MCF 10A (cell line): ENCODE data around the gene TNNC1. TPM values are rescaled to one million over a fixed set of nuclear protein-coding genes. Genes with fewer than 3 reads are reported as not detected.
A peak's percentile ranks its signal among the peaks of the same experiment; 100 is the strongest.

Source experiments
- BruUV-seq: library from RNA; stranded (reverse); fragments of 400-500 nt; replicated peaks from 2 replicates; lab custom pipeline; 2021; lab: Mats Ljungman, UMichigan
- CTCF ChIA-PET: fragments of 300-600 bp; sonication (Branson Sonifier 250); formaldehyde crosslinking; extraction: SDS; loops from one replicate; lab custom pipeline; 2021; ENCODE audit warnings: antibody characterized with exemption, inconsistent platforms; lab: Yijun Ruan, JAX
- POLR2A ChIA-PET: fragments of 300-600, 350-650 bp; sonication (Branson Sonifier 250); formaldehyde crosslinking; extraction: SDS; loops from one replicate; lab custom pipeline; 2020; ENCODE audit warnings: antibody characterized with exemption, inconsistent platforms; lab: Yijun Ruan, JAX
- DNase-seq: peaks from one replicate; pipeline ENCODE4 v3.0.0-alpha.2; 2018; ENCODE audit not compliant: unreplicated experiment
- H3K27ac Mint-ChIP-seq: one replicate; pipeline ENCODE4 v1.8.0; 2022; ENCODE audit warnings: mild to moderate bottlenecking, low read depth, mixed read lengths; ENCODE audit not compliant: unreplicated experiment
- H3K27me3 Mint-ChIP-seq: one replicate; pipeline ENCODE4 v1.8.0; 2022; ENCODE audit warnings: mixed read lengths; ENCODE audit not compliant: insufficient read depth, unreplicated experiment
- H3K36me3 Mint-ChIP-seq: one replicate; pipeline ENCODE4 v1.8.0; 2022; ENCODE audit warnings: mild to moderate bottlenecking, moderate library complexity, mixed read lengths; ENCODE audit not compliant: insufficient read depth, unreplicated experiment
- H3K4me1 Mint-ChIP-seq: one replicate; pipeline ENCODE4 v1.8.0; 2022; ENCODE audit warnings: mixed read lengths; ENCODE audit not compliant: insufficient read depth, unreplicated experiment
- H3K4me3 Mint-ChIP-seq: one replicate; pipeline ENCODE4 v1.8.0; 2022; ENCODE audit warnings: mild to moderate bottlenecking, moderate library complexity, mixed read lengths; ENCODE audit not compliant: unreplicated experiment
- H3K9me3 Mint-ChIP-seq: one replicate; pipeline ENCODE4 v1.8.0; 2022; ENCODE audit warnings: mixed read lengths; ENCODE audit not compliant: unreplicated experiment
- intact Hi-C: fragments of 100-400 bp; cut with micrococcal nuclease; formaldehyde crosslinking; loops from 2 replicates; pipeline ENCODE4 v1.14.1; 2022
- total RNA-seq: library from RNA; stranded (reverse); gene quantifications from 2 replicates; pipeline ENCODE4 v1.2.3, GENCODE V29; 2022
- TF ChIP-seq, protein P1 (sequence below): fragments of 200-600 bp; IDR thresholded peaks from one replicate; pipeline ENCODE4 v1.8.0; 2022; ENCODE audit warnings: antibody characterized with exemption, mild to moderate bottlenecking; ENCODE audit not compliant: unreplicated experiment

Gene TNNC1
- total RNA-seq, 1 experiment from 2014 or later: 0.61 TPM

DNA sequence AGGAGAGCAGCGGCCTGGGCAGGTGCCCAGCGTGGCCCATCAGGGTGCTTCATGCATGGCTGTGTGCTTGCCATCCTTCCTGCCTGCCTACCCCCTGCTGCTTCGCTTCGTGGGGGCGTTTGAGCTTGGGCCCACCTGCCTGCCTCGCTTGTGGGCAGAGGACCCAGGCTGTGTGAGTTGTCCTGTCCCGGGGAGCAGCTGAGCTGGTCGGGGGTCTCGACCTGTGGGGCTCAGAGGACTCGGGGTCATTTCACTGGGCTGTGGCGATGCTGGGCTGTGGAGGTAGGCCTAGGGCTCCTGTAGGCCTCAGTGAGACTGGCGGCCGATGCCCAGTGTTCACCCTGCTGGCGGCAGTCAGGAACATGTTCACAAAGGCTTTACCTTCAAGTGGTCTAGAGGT, 29.2 kb upstream of the TNNC1 start:
- H3K4me1 Mint-ChIP-seq: no peaks in the 10 kb centered on the region
- intact Hi-C loops: no loop called here
- no peak for DNase-seq
- TF ChIP-seq, protein P1, sequence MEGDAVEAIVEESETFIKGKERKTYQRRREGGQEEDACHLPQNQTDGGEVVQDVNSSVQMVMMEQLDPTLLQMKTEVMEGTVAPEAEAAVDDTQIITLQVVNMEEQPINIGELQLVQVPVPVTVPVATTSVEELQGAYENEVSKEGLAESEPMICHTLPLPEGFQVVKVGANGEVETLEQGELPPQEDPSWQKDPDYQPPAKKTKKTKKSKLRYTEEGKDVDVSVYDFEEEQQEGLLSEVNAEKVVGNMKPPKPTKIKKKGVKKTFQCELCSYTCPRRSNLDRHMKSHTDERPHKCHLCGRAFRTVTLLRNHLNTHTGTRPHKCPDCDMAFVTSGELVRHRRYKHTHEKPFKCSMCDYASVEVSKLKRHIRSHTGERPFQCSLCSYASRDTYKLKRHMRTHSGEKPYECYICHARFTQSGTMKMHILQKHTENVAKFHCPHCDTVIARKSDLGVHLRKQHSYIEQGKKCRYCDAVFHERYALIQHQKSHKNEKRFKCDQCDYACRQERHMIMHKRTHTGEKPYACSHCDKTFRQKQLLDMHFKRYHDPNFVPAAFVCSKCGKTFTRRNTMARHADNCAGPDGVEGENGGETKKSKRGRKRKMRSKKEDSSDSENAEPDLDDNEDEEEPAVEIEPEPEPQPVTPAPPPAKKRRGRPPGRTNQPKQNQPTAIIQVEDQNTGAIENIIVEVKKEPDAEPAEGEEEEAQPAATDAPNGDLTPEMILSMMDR: no peak
- no peaks in the 10 kb centered on the region for H3K9me3 Mint-ChIP-seq
- H3K27ac Mint-ChIP-seq: no peak overlapping the region
- peaks cover 34% of the 10 kb centered on the region for H3K36me3 Mint-ChIP-seq
- CTCF ChIA-PET: interaction anchor here (0.9 to 1.2 kb wide), 4 partner anchors 10 to 26 kb away, joined by 3 to 5 read pairs (median 4); no protein-coding TSS in a partner anchor
- POLR2A ChIA-PET: interaction anchor here (1.1 kb wide), 1 partner anchor 26 kb away, joined by 3 read pairs; no protein-coding TSS in a partner anchor
- no peaks in the 10 kb centered on the region for H3K27me3 Mint-ChIP-seq
- no TSS peak for BruUV-seq
- H3K4me3 Mint-ChIP-seq: no peak overlapping the region

DNA sequence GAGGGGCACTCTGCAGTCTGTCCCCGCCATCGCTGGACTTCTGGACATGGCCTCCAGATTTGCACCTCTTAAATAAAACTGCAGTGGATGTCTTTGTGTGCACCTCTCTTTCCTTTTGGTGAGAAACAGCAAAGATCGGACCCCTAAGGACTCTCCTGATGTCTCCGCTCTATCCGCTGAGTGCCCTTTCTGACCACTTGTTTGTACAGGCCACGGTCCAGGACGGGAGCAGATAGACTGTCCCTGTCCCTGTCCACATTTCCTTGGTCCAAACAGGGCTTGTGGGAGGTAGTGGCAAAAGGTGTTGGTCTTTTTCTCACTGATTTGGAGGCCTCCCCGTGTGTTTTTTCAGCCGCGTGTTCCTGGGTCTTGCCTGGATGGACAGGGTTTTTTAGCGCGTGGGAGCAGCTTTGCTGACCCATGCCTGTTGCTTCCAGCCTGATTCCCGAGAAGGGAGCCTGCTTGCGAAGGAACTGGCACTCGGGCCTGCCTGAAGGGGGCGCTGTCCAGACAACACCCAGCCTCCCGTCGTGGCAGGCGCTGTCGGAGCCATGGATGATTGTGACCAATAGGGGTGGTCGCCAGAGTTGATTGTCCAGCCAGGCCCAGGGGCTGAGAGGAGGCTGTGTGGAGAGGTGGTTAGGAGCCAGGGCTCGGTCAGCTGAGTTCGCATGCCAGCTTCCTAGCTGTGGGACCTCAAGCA, 28.1 kb upstream of the TNNC1 start:
- TF ChIP-seq, protein P1: peak; percentile 34
- Mint-ChIP-seq H3K27ac (no peak overlapping the region), H3K27me3 (no peaks in the 10 kb centered on the region), H3K4me3 (no peak overlapping the region), H3K9me3 (no peaks in the 10 kb centered on the region), H3K36me3 (peaks cover 35% of the 10 kb centered on the region), H3K4me1 (no peaks in the 10 kb centered on the region)
- CTCF ChIA-PET: interaction anchor here (0.5 to 1.2 kb wide), 4 partner anchors 9 to 91 kb away, joined by 3 to 5 read pairs (median 4); no protein-coding TSS in a partner anchor
- DNase-seq: no peak
- POLR2A ChIA-PET: interaction anchor here (0.8 kb wide), 1 partner anchor 54 kb away, joined by 3 read pairs; the partner anchor contains the start of gene UQCC5
- intact Hi-C loops: no loop called here
- BruUV-seq: no TSS peak

DNA sequence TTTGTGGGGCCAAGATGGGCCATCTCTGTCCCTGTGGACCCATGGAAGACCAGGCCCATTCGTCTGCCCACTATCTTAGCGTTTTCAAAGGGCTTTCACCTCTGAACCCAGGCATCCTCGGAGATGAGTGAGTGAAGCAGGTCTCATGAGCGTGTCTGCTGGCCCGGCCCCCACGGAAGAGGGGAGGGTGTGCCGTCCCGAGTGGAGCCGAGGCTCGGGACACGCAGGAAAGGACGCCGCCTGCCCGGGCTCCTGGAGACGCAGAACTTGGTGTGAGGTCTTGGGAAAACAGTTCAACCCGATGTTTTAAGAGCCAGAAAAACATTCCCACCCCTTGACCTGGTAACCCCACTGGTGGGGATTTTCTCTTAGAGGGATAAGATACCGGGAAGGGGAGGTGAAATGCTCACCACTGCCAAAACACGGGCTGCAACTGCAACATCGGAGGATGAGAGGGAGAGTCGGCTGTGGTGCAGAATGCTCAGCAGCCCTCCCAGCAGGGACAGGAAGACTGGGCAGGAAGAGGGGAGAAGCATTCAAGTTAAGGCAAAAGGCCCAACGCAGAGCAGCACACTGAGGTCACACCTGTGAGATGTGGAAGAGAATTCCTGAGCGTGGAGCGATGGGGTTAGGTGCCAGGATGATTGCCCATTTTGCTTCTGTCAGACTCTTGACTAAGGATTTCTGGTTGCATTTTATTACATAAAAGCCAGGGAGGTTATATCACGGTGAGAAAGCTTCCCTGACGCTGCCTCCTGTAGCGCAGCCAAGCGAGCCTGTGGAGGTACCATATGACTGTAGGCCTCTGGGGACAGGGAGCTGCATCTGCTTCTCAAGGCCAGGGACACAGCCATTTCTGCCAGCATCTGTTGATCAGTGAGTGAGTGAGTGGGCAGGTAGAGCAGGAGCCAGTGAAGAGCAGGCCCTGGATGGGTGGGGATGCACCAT, 27.2 kb upstream of the TNNC1 start:
- no peak for DNase-seq
- BruUV-seq: no TSS peak
- no peaks in the 10 kb centered on the region for H3K9me3 Mint-ChIP-seq
- CTCF ChIA-PET: no interaction called here
- H3K27ac Mint-ChIP-seq: no peak overlapping the region
- intact Hi-C loops: no loop called here
- H3K36me3 Mint-ChIP-seq: peaks cover 38% of the 10 kb centered on the region
- POLR2A ChIA-PET: interaction anchor here (0.5 kb wide), 1 partner anchor 12 kb away, joined by 3 read pairs; no protein-coding TSS in a partner anchor
- H3K27me3 Mint-ChIP-seq: no peaks in the 10 kb centered on the region
- TF ChIP-seq, protein P1: no peak
- H3K4me3 Mint-ChIP-seq: no peak overlapping the region
- H3K4me1 Mint-ChIP-seq: no peaks in the 10 kb centered on the region
